WTC11 (cell line): ENCODE data around the gene FRMD4A. TPM values are rescaled to one million over a fixed set of nuclear protein-coding genes. Genes with fewer than 3 reads are reported as not detected.

ENCODE experiments used
- ATAC-seq: fragments of 200-7000 bp; cut with Tn5 transposase; 2 replicates; pipeline ENCODE4 v1.10.0; 2021; ENCODE audit warnings: mild to moderate bottlenecking, moderate library complexity
- CTCF ChIA-PET: fragments of 300-600 bp; sonication (Branson Sonifier 250); formaldehyde crosslinking; loops from one replicate; lab custom pipeline; 2021; ENCODE audit warnings: antibody characterized with exemption; lab: Charles Lee
- POLR2A ChIA-PET: fragments of 350-600 bp; sonication (Branson Sonifier 250); formaldehyde crosslinking; loops from one replicate; lab custom pipeline; 2021; ENCODE audit warnings: antibody characterized with exemption; lab: Charles Lee
- DNase-seq: peaks from one replicate; pipeline ENCODE4 v3.0.0; 2021; ENCODE audit warnings: low spot score
- H3K27ac Mint-ChIP-seq: 2 replicates; pipeline ENCODE4 v1.8.0; 2021; ENCODE audit warnings: mixed read lengths
- H3K27me3 Mint-ChIP-seq: 2 replicates; pipeline ENCODE4 v1.8.0; 2021; ENCODE audit warnings: low read depth, mild to moderate bottlenecking, moderate library complexity, mixed read lengths
- H3K36me3 Mint-ChIP-seq: 2 replicates; pipeline ENCODE4 v1.8.0; 2021; ENCODE audit warnings: mixed read lengths
- H3K4me1 Mint-ChIP-seq: 2 replicates; pipeline ENCODE4 v1.8.0; 2022; ENCODE audit warnings: mixed read lengths
- H3K4me3 Mint-ChIP-seq: 2 replicates; pipeline ENCODE4 v1.8.0; 2021; ENCODE audit warnings: mild to moderate bottlenecking, moderate library complexity, mixed read lengths
- H3K9me3 Mint-ChIP-seq: 2 replicates; pipeline ENCODE4 v1.8.0; 2021; ENCODE audit warnings: mixed read lengths
- ATF2 ChIP-seq: sonication (generic); formaldehyde crosslinking; IDR thresholded peaks from 2 replicates; pipeline ENCODE4 v1.8.1; 2022; ENCODE audit warnings: low read depth, missing genetic modification reagents, borderline replicate concordance
- E2F1 ChIP-seq: sonication (generic); formaldehyde crosslinking; IDR thresholded peaks from 2 replicates; pipeline ENCODE4 v1.8.0; 2022; ENCODE audit warnings: mild to moderate bottlenecking, missing genetic modification reagents
- E2F4 ChIP-seq: sonication (generic); formaldehyde crosslinking; IDR thresholded peaks from 2 replicates; pipeline ENCODE4 v1.8.1; 2022; ENCODE audit warnings: low read depth, mild to moderate bottlenecking, moderate library complexity, missing genetic modification reagents, borderline replicate concordance
- EMX1 ChIP-seq: fragments of 250-450 bp; sonication (Bioruptor Pico); IDR thresholded peaks from 2 replicates; pipeline ENCODE4 v1.8.0; 2021; ENCODE audit warnings: mild to moderate bottlenecking
- PRRX2 ChIP-seq: fragments of 250-450 bp; sonication (Bioruptor Pico); IDR thresholded peaks from 2 replicates; pipeline ENCODE4 v1.8.0; 2021; ENCODE audit warnings: mild to moderate bottlenecking
- TCF7 ChIP-seq: sonication (generic); formaldehyde crosslinking; IDR thresholded peaks from 2 replicates; pipeline ENCODE4 v1.8.0; 2022; ENCODE audit warnings: mild to moderate bottlenecking, low read depth, missing genetic modification reagents, moderate library complexity
- USF1 ChIP-seq: sonication (generic); formaldehyde crosslinking; IDR thresholded peaks from 2 replicates; pipeline ENCODE4 v1.8.0; 2022; ENCODE audit warnings: mild to moderate bottlenecking, missing genetic modification reagents
- ZNF317 ChIP-seq: sonication (generic); formaldehyde crosslinking; IDR thresholded peaks from 2 replicates; pipeline ENCODE4 v1.8.1; 2023; ENCODE audit warnings: low read depth, mild to moderate bottlenecking, moderate library complexity, missing genetic modification reagents, borderline replicate concordance
- ZNF512 ChIP-seq: sonication (generic); formaldehyde crosslinking; IDR thresholded peaks from 2 replicates; pipeline ENCODE4 v1.8.1; 2022; ENCODE audit warnings: missing genetic modification reagents, borderline replicate concordance
- ZNF532 ChIP-seq: fragments of 250-450 bp; sonication (Bioruptor Pico); IDR thresholded peaks from 2 replicates; pipeline ENCODE4 v1.9.0; 2021; ENCODE audit warnings: mild to moderate bottlenecking, borderline replicate concordance
- ZNF671 ChIP-seq: fragments of 250-450 bp; sonication (Bioruptor Pico); IDR thresholded peaks from 2 replicates; pipeline ENCODE4 v1.8.0; 2021; ENCODE audit warnings: mild to moderate bottlenecking
- total RNA-seq: library from RNA; stranded (reverse); gene quantifications from 3 replicates; pipeline ENCODE4 v1.2.3, GENCODE V29; 2021

Gene FRMD4A
- total RNA-seq, 1 experiment from 2014 or later: 35.5 TPM

GRCh38 chr10:14128519-14128918 is 202.2 kb downstream of the FRMD4A start (continued):
- TF ChIP-seq ZNF512 (CRISPR knock-in tag) (no peak), E2F4 (CRISPR knock-in tag) (no peak), EMX1 (CRISPR knock-in tag) (no peak), USF1 (CRISPR knock-in tag) (no peak), ATF2 (CRISPR knock-in tag) (no peak), ZNF317 (CRISPR knock-in tag) (no peak)

- CTCF ChIA-PET: interaction anchor here (0.6 to 1.2 kb wide), 2 partner anchors 10 to 371 kb away, joined by 4 to 7 read pairs; no protein-coding TSS in a partner anchor
- no peak for TF ChIP-seq ZNF317 (CRISPR knock-in tag)
- TF ChIP-seq PRRX2 (CRISPR knock-in tag): no peak
- TF ChIP-seq E2F1 (CRISPR knock-in tag): no peak
- TF ChIP-seq TCF7 (CRISPR knock-in tag): no peak
- TF ChIP-seq ZNF671 (CRISPR knock-in tag): no peak
- TF ChIP-seq ZNF532: no peak
- H3K4me1 Mint-ChIP-seq: peaks cover 18% of the 10 kb centered on the region
- H3K27ac Mint-ChIP-seq: no peak overlapping the region
- POLR2A ChIA-PET: no interaction called here
- H3K27me3 Mint-ChIP-seq: no peaks in the 10 kb centered on the region
- H3K9me3 Mint-ChIP-seq: no peaks in the 10 kb centered on the region
- H3K4me3 Mint-ChIP-seq: no peak overlapping the region
- ATAC-seq: peak; percentile 24; the same call in 1 of the 2 replicates
- H3K36me3 Mint-ChIP-seq: no peaks in the 10 kb centered on the region
- no peak for DNase-seq
Observed at GRCh38 chr10:14126697-14127440, 203.9 kb downstream of the FRMD4A start.
